Ishikawa (cell line): ENCODE results near the gene ANGEL2.

ENCODE experiments used
- CEBPB ChIP-seq: IDR thresholded peaks from 2 replicates; pipeline ENCODE4 v1.6.1; 2012
- CREB1 ChIP-seq: IDR thresholded peaks from 2 replicates; pipeline ENCODE4 v1.6.1; 2012; ENCODE audit warnings: low read depth
- EGR1 ChIP-seq: IDR thresholded peaks from 2 replicates; pipeline ENCODE4 v1.6.1; 2012
- EP300 ChIP-seq: IDR thresholded peaks from 2 replicates; pipeline ENCODE4 v1.6.1; 2012; ENCODE audit warnings: borderline replicate concordance
- FOXM1 ChIP-seq: IDR thresholded peaks from 2 replicates; pipeline ENCODE4 v1.6.1; 2012; ENCODE audit warnings: low read depth, borderline replicate concordance
- MAX ChIP-seq: IDR thresholded peaks from 2 replicates; pipeline ENCODE4 v1.6.1; 2012
- NFIC ChIP-seq: IDR thresholded peaks from 2 replicates; pipeline ENCODE4 v1.6.1; 2012
- RAD21 ChIP-seq: IDR thresholded peaks from 2 replicates; pipeline ENCODE4 v1.6.1; 2012; ENCODE audit warnings: low read depth
- TAF1 ChIP-seq: IDR thresholded peaks from 2 replicates; pipeline ENCODE4 v1.6.1; 2012; ENCODE audit warnings: low read depth, mild to moderate bottlenecking
- TCF12 ChIP-seq: IDR thresholded peaks from 2 replicates; pipeline ENCODE4 v1.6.1; 2012; ENCODE audit warnings: low read depth
- TEAD4 ChIP-seq: IDR thresholded peaks from 2 replicates; pipeline ENCODE4 v1.6.1; 2012
- USF1 ChIP-seq: IDR thresholded peaks from 2 replicates; pipeline ENCODE4 v1.6.1; 2012
- YY1 ChIP-seq: IDR thresholded peaks from 2 replicates; pipeline ENCODE4 v1.6.1; 2012; ENCODE audit warnings: low read depth
- ZBTB7A ChIP-seq: IDR thresholded peaks from 2 replicates; pipeline ENCODE4 v1.6.1; 2012; ENCODE audit warnings: low read depth
- TF ChIP-seq, protein P1 (sequence below): IDR thresholded peaks from 2 replicates; pipeline ENCODE4 v1.6.1; 2012; ENCODE audit warnings: low read depth, mild to moderate bottlenecking

ANGEL2 gene

DNA sequence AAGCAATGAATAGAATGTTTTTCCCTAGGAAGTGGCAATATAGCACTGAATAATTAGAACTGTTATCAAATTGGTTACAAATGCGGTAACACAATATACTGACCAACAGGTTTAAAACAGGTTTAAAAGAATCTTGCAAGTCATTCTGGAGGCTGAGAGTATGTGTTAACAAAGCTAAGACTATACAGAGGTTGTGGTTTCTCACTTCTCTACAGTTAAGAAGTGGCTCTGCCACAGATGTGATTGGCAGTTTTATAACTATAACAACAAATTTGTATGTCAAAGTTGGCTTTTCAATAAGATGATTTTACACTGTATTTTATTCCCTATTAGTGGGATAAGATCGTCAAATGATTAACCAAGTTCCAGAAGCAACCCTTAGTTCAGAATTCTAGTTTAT, 7.1 kb downstream of the ANGEL2 start:
- TF ChIP-seq EGR1, result no peak
- no peak for TF ChIP-seq TCF12
- TF ChIP-seq EP300, result no peak
- no peak for TF ChIP-seq YY1
- TF ChIP-seq FOXM1, result no peak
- no peak for TF ChIP-seq USF1
- TF ChIP-seq MAX, result no peak
- no peak for TF ChIP-seq RAD21
- TF ChIP-seq TAF1, result no peak
- TF ChIP-seq CEBPB, result no peak
- no peak for TF ChIP-seq NFIC
- no peak for TF ChIP-seq TEAD4
- TF ChIP-seq CREB1, result no peak
- TF ChIP-seq, protein P1, sequence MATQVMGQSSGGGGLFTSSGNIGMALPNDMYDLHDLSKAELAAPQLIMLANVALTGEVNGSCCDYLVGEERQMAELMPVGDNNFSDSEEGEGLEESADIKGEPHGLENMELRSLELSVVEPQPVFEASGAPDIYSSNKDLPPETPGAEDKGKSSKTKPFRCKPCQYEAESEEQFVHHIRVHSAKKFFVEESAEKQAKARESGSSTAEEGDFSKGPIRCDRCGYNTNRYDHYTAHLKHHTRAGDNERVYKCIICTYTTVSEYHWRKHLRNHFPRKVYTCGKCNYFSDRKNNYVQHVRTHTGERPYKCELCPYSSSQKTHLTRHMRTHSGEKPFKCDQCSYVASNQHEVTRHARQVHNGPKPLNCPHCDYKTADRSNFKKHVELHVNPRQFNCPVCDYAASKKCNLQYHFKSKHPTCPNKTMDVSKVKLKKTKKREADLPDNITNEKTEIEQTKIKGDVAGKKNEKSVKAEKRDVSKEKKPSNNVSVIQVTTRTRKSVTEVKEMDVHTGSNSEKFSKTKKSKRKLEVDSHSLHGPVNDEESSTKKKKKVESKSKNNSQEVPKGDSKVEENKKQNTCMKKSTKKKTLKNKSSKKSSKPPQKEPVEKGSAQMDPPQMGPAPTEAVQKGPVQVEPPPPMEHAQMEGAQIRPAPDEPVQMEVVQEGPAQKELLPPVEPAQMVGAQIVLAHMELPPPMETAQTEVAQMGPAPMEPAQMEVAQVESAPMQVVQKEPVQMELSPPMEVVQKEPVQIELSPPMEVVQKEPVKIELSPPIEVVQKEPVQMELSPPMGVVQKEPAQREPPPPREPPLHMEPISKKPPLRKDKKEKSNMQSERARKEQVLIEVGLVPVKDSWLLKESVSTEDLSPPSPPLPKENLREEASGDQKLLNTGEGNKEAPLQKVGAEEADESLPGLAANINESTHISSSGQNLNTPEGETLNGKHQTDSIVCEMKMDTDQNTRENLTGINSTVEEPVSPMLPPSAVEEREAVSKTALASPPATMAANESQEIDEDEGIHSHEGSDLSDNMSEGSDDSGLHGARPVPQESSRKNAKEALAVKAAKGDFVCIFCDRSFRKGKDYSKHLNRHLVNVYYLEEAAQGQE, result no peak
- TF ChIP-seq ZBTB7A, result no peak

- TF ChIP-seq ZBTB7A (no peak), RAD21 (no peak), EP300 (no peak), CREB1 (no peak), EGR1 (no peak)
These were observed 12.4 kb downstream of the ANGEL2 start for GRCh38 chr1:213003256-213003655.

- TF ChIP-seq USF1, result no peak
- no peak for TF ChIP-seq TEAD4
- TF ChIP-seq TAF1, result no peak
- TF ChIP-seq EGR1, result no peak
- TF ChIP-seq MAX, result no peak
- TF ChIP-seq FOXM1, result no peak
- no peak for TF ChIP-seq YY1
- no peak for TF ChIP-seq NFIC
- no peak for TF ChIP-seq CREB1
- TF ChIP-seq CEBPB, result no peak
- no peak for TF ChIP-seq TCF12
- no peak for TF ChIP-seq EP300
- TF ChIP-seq RAD21, result no peak
- TF ChIP-seq ZBTB7A, result no peak
- TF ChIP-seq, protein P1, result no peak
These were observed 20.7 kb downstream of the ANGEL2 start for GRCh38 chr1:212994926-212995325.

DNA sequence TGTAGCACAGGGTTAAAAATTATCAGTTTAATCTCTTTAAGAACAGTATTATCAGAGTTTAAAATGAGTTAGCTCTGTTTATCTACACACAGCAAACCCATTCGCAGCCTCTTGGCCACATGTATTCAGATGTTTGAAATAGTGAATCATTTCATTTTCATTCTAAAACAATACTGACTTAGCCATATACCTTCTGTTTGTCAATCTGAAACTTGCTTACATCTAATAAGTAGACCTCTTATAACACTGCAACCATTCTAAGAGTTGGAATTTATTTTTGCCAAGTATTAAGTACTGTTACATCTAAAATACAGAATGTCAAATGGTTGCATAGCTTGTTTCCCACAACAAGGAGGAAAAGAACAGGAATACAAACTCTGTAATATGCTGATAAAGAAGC, 25.4 kb downstream of the ANGEL2 start:
- TF ChIP-seq TAF1 (no peak), EP300 (no peak), CEBPB (no peak), TEAD4 (no peak), USF1 (no peak), NFIC (no peak), CREB1 (no peak)

DNA sequence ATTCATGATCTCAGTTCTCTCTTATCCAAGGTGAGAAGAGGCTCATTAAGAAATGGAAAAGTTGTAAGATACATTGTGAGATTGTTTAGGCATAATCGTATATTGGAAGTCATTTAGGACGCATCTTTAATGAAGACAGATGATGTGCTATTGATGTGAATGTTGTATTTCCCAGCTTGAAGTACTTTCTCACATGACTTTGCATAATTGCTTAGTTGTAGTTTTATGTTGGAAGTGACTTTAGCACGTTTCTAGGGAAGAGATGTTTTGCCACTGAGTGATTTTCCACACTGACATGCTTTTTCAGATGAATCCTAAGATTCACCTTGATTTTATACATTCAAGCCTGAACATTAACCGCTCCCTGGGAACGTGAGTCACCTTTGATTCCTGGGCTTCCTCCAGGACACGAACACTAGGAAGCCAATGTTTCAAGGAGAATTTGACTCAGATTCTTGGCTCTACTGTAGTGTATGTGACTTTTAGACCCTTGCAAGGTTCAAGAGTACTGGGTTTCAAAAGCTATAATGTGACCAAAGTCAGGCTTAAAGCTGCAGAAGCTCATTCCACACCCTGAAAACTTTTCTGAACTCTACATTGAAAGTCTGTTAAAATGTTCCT, 27.9 kb downstream of the ANGEL2 start:
- no peak for TF ChIP-seq FOXM1
- TF ChIP-seq EP300, result no peak
- no peak for TF ChIP-seq USF1
- TF ChIP-seq MAX, result no peak
- TF ChIP-seq EGR1, result no peak
- TF ChIP-seq, protein P1, result no peak
- no peak for TF ChIP-seq TEAD4
- TF ChIP-seq CREB1, result no peak
- no peak for TF ChIP-seq CEBPB
- TF ChIP-seq RAD21, result no peak
- no peak for TF ChIP-seq ZBTB7A
- no peak for TF ChIP-seq YY1
- no peak for TF ChIP-seq NFIC
- TF ChIP-seq TAF1, result no peak
- no peak for TF ChIP-seq TCF12
